Psoas muscle (tissue), 8 donors: Measurements from ENCODE around the gene OR51A7. TPM values are rescaled to one million over a fixed set of nuclear protein-coding genes. Genes with fewer than 3 reads are reported as not detected.
"Not testable (repeated sequence)": the region's sequence is repeated elsewhere in the genome, so short reads cannot be mapped to it uniquely, and the experiment has no call there.

Experiments used
- ATAC-seq, 4 donors: fragments of 200-7000 bp; cut with Tn5 transposase; one replicate each; pipeline ENCODE4 v1.9.1; 2020; ENCODE audit warnings: moderate library complexity in 3 of 4, mild to moderate bottlenecking in 2 of 4
- DNase-seq, 2 donors: peaks; one replicate each; pipeline ENCODE4 v3.0.0-alpha.2; 2020
- H3K27ac ChIP-seq: fragments of 200-600 bp; one replicate; pipeline ENCODE4 v1.8.0; 2022
- H3K27me3 ChIP-seq, 3 donors: fragments of 200-600 bp in 1 of 3; one replicate each; pipeline versions ENCODE4 v1.6.1 to v1.8.0; 2013 to 2022; ENCODE audit warnings: low read length in 2 of 3, mild to moderate bottlenecking in 2 of 3, moderate library complexity in 1 of 3; ENCODE audit not compliant: insufficient read depth in 3 of 3
- H3K36me3 ChIP-seq, 2 donors: fragments of 200-600 bp in 1 of 2; one replicate each; pipeline versions ENCODE4 v1.6.1 to v1.8.0; 2013 to 2022; ENCODE audit warnings: low read depth in 1 of 2, mild to moderate bottlenecking in 1 of 2, moderate library complexity in 1 of 2; ENCODE audit not compliant: insufficient read depth in 1 of 2
- H3K4me1 ChIP-seq: fragments of 200-600 bp; one replicate; pipeline ENCODE4 v1.8.0; 2022
- H3K4me3 ChIP-seq: fragments of 200-600 bp; one replicate; pipeline ENCODE4 v1.8.0; 2022; ENCODE audit warnings: mild to moderate bottlenecking
- H3K9me3 ChIP-seq: fragments of 200-600 bp; one replicate; pipeline ENCODE4 v1.8.0; 2022
- WGBS, 3 donors: extraction: QIAGEN DNeasy Blood & Tissue Kit; methylation state at CpG; one replicate each; pipeline versions ENCODE4 v1.1.6 to v1.1.7; 2013; 5-methylcytosine and 5-hydroxymethylcytosine counted together
- intact Hi-C, 2 donors: fragments of 100-400 bp; cut with DNase I; formaldehyde crosslinking; loops; one replicate each; pipeline versions ENCODE4 v1.11.0 to v1.14.2; 2022
- polyA plus RNA-seq, 3 donors: library from polyadenylated mRNA; stranded (reverse); fragments of 200-250 nt; gene quantifications; one replicate each; pipeline ENCODE4 v1.2.3, GENCODE V29; 2013
- total RNA-seq, 4 donors: library from RNA; stranded (reverse); fragmentation: NEBNext Ultra II Directional in 2 of 4; extraction: Animal tissue kit (Norgen Biotek cat#: 25700) in 2 of 4; gene quantifications; one replicate each; pipeline versions ENCODE4 v1.2.1 to v1.2.4, GENCODE V29; 2021 to 2023
- TF ChIP-seq, protein P1 (sequence below): fragments of 200-600 bp; IDR thresholded peaks from one replicate; pipeline ENCODE4 v1.8.0; 2022; ENCODE audit warnings: antibody characterized with exemption
- donor health status: healthy with polysubstance abuse.
- donor health status: DM: no; HTN: no; CAD: no; lungs with moderate emphysema.
- donor health status: Bipolar disorder and iron deficiency.
- donor health status: healthy.
- donor health status: DM: yes; HTN: yes; CAD: no.
- donor health status: DM: no; HTN: no; CAD: no.
- donor health status: DM: no; HTN: no; CAD: no.
- donor health status: DM: yes; HTN: yes; CAD: no.

The OR51A7 gene
- total and polyA plus RNA-seq, 7 donors = not detected

DNA sequence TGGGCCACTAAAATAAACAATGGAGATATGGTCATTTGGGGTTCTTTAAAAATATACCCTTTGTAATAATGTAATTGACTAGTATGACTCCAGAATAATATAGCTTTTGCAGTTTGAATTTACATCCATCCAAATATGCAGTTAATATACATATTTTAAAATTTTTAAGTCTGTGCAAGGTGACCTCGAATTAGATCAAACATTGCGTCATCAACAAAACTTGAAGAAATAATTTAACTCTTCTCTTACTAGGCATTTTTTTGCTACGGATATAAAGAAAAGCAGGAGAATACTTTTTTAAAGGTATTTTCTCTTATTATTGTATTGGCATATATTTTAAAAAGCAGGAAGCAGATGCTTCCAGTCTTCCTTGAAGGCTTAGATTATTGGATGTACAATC lies 33.2 kb downstream of the OR51A7 start:
- Histone ChIP-seq H3K27ac (no peak overlapping the region), H3K27me3 (no peaks in the 10 kb centered on the region), H3K4me1 (no peaks in the 10 kb centered on the region), H3K36me3 (no peaks in the 10 kb centered on the region), H3K9me3 (no peaks in the 10 kb centered on the region), H3K4me3 (no peak overlapping the region)
- no peak for ATAC-seq
- DNase-seq = no peak
- intact Hi-C loops = no loop called here
- TF ChIP-seq, protein P1, sequence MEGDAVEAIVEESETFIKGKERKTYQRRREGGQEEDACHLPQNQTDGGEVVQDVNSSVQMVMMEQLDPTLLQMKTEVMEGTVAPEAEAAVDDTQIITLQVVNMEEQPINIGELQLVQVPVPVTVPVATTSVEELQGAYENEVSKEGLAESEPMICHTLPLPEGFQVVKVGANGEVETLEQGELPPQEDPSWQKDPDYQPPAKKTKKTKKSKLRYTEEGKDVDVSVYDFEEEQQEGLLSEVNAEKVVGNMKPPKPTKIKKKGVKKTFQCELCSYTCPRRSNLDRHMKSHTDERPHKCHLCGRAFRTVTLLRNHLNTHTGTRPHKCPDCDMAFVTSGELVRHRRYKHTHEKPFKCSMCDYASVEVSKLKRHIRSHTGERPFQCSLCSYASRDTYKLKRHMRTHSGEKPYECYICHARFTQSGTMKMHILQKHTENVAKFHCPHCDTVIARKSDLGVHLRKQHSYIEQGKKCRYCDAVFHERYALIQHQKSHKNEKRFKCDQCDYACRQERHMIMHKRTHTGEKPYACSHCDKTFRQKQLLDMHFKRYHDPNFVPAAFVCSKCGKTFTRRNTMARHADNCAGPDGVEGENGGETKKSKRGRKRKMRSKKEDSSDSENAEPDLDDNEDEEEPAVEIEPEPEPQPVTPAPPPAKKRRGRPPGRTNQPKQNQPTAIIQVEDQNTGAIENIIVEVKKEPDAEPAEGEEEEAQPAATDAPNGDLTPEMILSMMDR = no peak
- WGBS, 3 donors = 78 to 83% (median 82%) methylated on average over 3 of the region's 3 CpGs

DNA sequence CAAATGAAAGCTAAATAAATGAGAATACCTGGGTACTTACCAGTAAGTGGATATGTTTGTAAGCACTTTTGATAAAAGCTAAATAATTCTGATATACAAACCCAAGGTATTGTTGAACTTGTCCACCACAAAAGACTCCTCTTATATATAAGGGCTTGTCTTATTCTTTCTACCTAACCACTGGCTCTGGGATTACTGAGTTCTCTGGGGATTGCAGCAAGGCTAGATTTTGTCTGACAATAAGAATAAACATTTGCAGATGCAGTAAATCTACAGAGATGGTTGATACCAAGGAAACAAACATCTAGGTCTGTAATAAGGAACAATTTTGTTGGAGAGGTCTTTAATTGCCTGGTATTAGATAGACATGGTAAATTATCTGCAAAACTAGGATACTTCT lies 43.9 kb downstream of the OR51A7 start, which contains the start of gene OR51A4:
Gene OR51A4, minus strand, starts transcription at position 101 of the 400 bp plus-strand sequence. CDS start 505 bp downstream, outside the sequence.
- TF ChIP-seq, protein P1 = no peak
- DNase-seq = no peak
- H3K27me3 ChIP-seq = no peaks in the 10 kb centered on the region
- ATAC-seq = no peak
- H3K36me3 ChIP-seq = no peaks in the 10 kb centered on the region
- no peak within 1 kb of the TSS for H3K27ac ChIP-seq
- intact Hi-C loops = no loop called here
- no peaks in the 10 kb centered on the region for H3K4me1 ChIP-seq
- no peaks in the 10 kb centered on the region for H3K9me3 ChIP-seq
- H3K4me3 ChIP-seq = no peak within 1 kb of the TSS

DNA sequence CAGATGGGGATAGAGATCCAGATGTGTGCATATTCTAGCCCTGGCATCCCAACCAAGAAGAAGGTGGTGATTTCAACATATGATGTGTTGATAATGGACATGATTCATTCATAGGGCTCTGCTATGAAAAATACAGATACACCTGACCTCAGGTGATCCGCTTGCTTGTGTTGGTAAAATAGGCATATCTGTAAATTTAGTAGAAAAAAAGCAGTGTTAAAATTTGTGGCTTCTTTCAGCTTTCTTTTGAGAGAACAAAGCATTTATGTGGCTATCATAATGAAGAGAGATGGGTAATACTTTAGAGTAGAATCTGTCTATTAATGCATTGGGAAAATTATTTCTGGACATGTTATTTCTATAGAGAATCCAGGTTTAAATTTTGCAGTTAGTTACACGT lies 52.0 kb downstream of the OR51A7 start, which contains the start of gene OR51A2:
Gene OR51A2, minus strand, starts transcription at position 101 of the 400 bp plus-strand sequence. Its CDS starts 0 bp downstream, at position 101.
- H3K9me3 ChIP-seq, H3K27ac ChIP-seq, ATAC-seq, intact Hi-C loops, H3K4me1 ChIP-seq, DNase-seq, H3K36me3 ChIP-seq, H3K27me3 ChIP-seq, H3K4me3 ChIP-seq: not testable (repeated sequence)
- WGBS, 3 donors = 53 to 59% (median 55%) methylated on average over 2 of the region's 2 CpGs

DNA sequence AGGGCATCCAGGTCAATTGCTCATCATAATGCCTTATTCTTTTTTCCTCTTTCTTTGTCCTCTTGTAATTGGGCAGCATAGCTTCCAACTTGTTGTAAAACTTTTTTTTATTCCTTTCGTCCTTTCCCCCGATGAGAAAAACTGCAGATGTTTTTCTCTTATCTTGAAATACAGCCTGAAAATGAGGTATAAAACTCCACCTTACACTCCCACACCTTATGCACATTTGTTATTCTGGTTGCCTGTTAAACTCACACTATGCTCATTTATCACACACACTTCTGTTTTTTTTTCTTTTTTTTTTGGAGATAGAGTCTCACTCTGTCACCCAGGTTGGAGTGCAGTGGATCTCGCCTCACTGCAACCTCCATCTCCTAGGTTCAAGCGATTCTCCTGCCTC lies 53.8 kb downstream of the OR51A7 start:
- intact Hi-C loops = no loop called here

More for the DNA sequence above, 53.8 kb downstream of the OR51A7 start:
- Histone ChIP-seq H3K36me3 (no peaks in the 10 kb centered on the region), H3K4me3 (no peak overlapping the region), H3K27me3 (no peaks in the 10 kb centered on the region), H3K4me1 (no peaks in the 10 kb centered on the region), H3K27ac (no peak overlapping the region), H3K9me3 (no peaks in the 10 kb centered on the region)
- no peak for ATAC-seq
- TF ChIP-seq, protein P1 = no peak
- no peak for DNase-seq
- WGBS, 3 donors = 76 to 82% (median 81%) methylated on average over 4 of the region's 4 CpGs

Other genes with a start within 250 kb of the OR51A7 start
- gene OR51E2, start 205.9 kb upstream of the OR51A7 start, total RNA-seq = under 1 TPM in 3 of 4 donors, not detected in 1; 0.10 to 0.19 (median 0.19) TPM
- gene OR51E2, start 205.9 kb upstream of the OR51A7 start, polyA plus RNA-seq = under 1 TPM in 2 of 3 donors, not detected in 1; 0.21 to 0.23 TPM
- gene MMP26, start 199.0 kb upstream of the OR51A7 start, total RNA-seq = not detected
- gene MMP26, start 199.0 kb upstream of the OR51A7 start, polyA plus RNA-seq = not detected
- not detected for gene OR51F1, start 133.8 kb upstream of the OR51A7 start, total RNA-seq
- not detected for gene OR51F1, start 133.8 kb upstream of the OR51A7 start, polyA plus RNA-seq
- gene OR52R1, start 99.4 kb upstream of the OR51A7 start, total RNA-seq = not detected
- not detected for gene OR52R1, start 99.4 kb upstream of the OR51A7 start, polyA plus RNA-seq
- gene OR51F2, start 82.5 kb upstream of the OR51A7 start, total RNA-seq = not detected
- not detected for gene OR51F2, start 82.5 kb upstream of the OR51A7 start, polyA plus RNA-seq
- not detected for gene OR51S1, start 54.6 kb upstream of the OR51A7 start, total RNA-seq
- gene OR51S1, start 54.6 kb upstream of the OR51A7 start, polyA plus RNA-seq = not detected
- gene OR51T1, start 21.9 kb upstream of the OR51A7 start, total RNA-seq = not detected
- gene OR51T1, start 21.9 kb upstream of the OR51A7 start, polyA plus RNA-seq = not detected
- not detected for gene OR51G2, start 15.6 kb downstream of the OR51A7 start, total RNA-seq
- gene OR51G2, start 15.6 kb downstream of the OR51A7 start, polyA plus RNA-seq = not detected
- not detected for gene OR51G1, start 20.6 kb downstream of the OR51A7 start, total RNA-seq
- not detected for gene OR51G1, start 20.6 kb downstream of the OR51A7 start, polyA plus RNA-seq
- gene OR51A4, start 43.8 kb downstream of the OR51A7 start, total RNA-seq = not detected
- gene OR51A4, start 43.8 kb downstream of the OR51A7 start, polyA plus RNA-seq = not detected
- gene OR51A2, start 51.9 kb downstream of the OR51A7 start, total RNA-seq = not detected
- gene OR51A2, start 51.9 kb downstream of the OR51A7 start, polyA plus RNA-seq = not detected
- not detected for gene OR51L1, start 91.1 kb downstream of the OR51A7 start, total RNA-seq
- gene OR51L1, start 91.1 kb downstream of the OR51A7 start, polyA plus RNA-seq = not detected
- not detected for gene OR52J3, start 142.7 kb downstream of the OR51A7 start, total RNA-seq
- gene OR52J3, start 142.7 kb downstream of the OR51A7 start, polyA plus RNA-seq = not detected
- not detected for gene OR52E2, start 155.8 kb downstream of the OR51A7 start, total RNA-seq
- gene OR52E2, start 155.8 kb downstream of the OR51A7 start, polyA plus RNA-seq = not detected
- gene OR52E1, start 165.8 kb downstream of the OR51A7 start, total RNA-seq = not detected
- gene OR52E1, start 165.8 kb downstream of the OR51A7 start, polyA plus RNA-seq = not detected
- not detected for gene OR52A5, start 234.6 kb downstream of the OR51A7 start, total RNA-seq
- gene OR52A5, start 234.6 kb downstream of the OR51A7 start, polyA plus RNA-seq = not detected